ENCODE data around the gene BUB1. TPM values are rescaled to one million over a fixed set of nuclear protein-coding genes. Genes with fewer than 3 reads are reported as not detected.
"Not testable (repeated sequence)": the region's sequence is repeated elsewhere in the genome, so short reads cannot be mapped to it uniquely, and the experiment has no call there.

The BUB1 gene
- polyA plus RNA-seq, 1 donor: 8.7 TPM

DNA sequence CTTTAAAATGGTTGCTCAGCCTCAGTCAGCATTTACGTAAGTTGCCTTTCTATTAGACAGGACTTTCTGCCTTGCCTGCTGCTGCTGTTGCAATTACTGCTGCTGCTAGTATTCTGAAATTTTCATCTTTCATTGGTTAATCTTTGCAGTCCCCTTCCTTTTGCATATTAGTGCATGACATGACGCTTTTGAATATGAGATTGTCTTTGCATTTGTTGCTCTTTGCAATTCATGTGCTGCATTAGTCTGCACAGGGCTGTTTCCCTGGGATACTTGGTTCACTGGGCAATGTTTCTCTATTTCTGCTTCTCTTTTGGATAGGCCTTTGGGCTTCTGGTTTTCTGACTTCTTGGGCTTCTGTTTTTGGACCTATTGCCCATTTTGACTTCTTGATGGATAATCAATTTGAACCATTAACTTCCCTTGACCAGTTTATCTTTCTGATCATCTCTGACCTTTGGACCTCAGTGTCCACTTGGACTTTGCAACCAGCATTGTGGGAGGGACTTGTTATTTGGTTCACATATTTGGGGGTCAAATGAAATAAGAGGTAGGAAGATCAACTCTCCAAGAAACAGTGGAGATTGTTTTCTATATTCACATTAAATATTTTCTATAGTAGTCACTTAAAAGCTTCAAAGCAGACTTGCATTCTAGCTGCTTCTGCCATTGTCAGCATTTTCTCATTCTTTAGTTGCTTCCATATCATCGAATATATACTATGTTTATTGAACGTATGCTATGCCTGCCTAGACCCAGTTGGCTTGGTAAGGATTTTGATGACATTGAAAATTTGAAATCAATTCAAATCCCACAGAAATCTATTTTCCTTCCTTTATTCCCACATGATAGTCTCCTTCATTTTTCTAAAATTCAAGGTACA, 12.5 kb upstream of the BUB1 start:
- DNase-seq: no peak

DNA sequence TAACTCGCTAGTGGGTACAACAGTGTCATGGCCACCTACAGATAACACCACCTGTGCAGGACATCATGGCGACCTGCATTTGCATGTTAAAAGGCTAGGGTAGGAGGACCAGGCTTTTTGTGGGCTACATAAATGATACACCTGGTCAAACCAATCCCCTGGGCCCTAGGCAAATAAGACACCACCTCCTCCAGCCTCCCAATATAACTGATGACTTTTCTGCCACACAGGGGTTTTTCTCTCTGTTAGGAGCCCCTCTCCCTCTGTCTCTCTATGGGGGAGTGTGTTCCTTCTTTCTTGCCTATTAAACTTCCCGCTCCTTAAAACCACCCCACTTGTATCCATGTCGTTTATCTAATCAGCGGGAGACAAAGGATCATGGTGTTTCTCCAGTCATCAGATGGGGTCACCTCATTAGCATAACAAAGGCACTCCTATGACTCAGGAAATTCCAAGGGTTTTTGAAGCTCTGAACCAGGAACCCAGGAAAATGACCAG, 10.8 kb upstream of the BUB1 start:
- no peak for DNase-seq

DNA sequence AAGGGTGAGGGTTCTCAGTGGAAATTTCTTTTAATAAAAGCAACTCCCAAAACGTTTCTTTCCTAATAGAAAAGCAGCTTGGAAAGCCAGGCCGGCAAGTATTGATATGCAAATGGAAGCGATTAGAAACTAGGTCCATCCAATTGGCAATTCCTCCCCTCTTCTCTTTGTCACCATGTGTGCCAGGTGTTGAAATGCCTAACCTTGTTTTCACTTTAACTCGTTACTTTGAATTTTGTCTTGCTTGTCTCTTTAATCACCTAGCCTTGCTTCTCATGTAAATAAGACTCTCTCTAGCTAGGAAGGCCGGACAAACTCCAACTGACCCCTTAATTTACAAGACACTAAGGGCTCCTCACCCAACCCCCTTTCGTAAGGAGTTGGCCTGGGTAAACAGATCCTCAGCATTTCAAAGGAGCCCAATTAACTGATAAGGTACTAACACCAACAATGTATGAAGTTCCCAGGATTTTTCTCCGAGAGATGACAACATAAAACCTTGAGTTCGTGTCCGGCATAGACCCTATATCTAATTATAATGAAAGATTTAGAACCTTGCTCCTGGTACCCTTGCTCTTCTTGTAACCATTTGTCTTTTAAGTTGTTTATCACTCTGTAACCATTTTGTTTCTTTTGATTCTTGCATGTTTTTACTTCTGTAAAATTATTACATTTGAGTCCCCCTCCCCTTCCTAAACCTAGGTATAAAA, 10.1 kb upstream of the BUB1 start:
- DNase-seq: not testable (repeated sequence)

DNA sequence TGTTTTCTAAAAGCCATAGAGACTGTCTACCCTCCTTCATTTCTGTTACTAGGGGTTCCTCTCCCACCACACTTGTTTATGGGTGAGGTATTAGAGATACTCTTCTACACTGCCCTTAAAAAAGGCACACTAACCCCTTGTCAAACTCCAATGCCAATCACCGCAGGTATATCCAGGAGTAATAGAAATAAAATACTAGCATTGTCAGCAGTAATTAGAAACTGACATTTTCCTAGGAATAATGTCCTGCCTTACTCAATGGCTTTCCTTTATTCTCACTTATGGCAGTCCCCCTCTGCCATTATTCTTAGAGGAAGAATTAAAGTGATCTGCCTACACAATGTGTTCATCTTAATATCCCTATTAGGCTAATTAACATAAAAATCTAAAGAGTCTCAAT, 5.0 kb upstream of the BUB1 start:
- no peak for DNase-seq

DNA sequence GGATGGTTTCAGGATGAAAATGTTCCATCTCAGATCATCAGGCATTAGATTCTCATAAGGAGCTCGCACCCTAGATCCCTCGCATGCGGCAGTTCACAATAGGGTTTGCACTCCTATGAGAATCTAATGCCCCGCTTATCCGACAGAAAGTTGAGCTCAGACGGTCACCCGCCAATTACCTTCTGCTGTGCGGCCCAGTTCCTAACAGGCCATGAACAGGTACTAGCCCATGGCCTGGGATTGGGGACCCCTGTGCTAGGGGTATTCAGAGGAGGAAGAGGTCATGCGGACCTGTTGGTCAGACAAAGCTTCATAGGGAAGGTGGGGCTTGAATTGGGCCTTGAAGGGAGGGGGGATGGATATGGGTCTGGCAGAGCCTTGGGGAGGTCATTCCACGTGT, 4.4 kb upstream of the BUB1 start:
- no peak for DNase-seq

DNA sequence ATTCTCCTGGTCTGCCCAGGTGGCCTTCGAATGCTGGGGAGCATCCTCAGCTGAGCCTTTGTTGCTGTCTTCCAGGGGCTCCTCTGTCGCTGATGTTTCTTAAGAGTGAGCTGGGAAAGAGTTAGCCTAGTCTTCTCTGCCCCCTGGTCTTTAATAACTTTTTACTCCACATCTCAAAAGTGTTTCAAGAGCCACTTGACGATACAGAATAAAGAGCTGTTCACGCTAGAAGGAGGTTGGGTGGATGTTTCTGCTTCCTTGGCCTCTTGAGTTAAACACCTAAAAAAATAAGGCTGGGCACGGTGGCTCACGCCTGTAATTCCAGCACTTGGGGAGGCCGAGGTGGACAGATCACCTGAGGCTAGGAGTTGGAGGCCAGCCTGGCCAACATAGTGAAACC, 2.8 kb upstream of the BUB1 start:
- no peak for DNase-seq

DNA sequence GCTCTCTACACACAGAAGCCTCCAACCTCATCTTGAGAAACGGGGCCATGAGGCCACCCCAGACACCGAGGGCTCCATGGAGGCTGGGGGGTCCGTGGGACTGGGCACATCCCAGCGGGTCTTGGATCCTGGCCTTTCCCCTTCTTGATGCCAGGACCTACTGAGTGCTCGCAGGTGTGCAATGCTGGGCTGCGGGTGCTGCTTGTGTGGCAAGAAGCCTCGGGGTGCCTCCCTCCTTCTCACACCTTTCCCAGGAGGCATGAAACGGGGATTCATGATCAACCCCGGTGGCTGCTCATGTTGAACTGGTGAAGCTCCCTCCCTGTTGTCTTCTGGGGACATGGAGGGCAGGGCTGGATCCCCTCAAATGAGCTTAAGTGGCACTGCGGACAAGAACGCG, 2.0 kb upstream of the BUB1 start:
- no peak for DNase-seq

DNA sequence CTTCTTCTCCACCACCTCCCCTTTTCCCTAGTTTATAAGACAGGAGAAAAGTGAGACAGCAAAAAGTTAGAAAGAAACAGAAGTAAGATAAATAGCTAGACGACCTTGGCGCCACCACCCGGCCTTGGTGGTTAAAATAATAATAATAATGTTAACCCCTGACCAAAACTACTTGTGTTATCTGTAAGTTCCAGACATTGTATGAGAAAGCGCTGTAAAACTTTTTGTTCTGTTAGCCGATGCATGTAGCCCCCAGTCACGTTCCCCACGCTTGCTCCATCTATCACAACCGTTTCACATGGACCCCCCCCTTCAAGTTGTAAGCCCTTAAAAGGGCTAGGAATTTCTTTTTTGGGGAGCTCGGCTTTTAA, 1.5 kb upstream of the BUB1 start:
- DNase-seq: no peak

DNA sequence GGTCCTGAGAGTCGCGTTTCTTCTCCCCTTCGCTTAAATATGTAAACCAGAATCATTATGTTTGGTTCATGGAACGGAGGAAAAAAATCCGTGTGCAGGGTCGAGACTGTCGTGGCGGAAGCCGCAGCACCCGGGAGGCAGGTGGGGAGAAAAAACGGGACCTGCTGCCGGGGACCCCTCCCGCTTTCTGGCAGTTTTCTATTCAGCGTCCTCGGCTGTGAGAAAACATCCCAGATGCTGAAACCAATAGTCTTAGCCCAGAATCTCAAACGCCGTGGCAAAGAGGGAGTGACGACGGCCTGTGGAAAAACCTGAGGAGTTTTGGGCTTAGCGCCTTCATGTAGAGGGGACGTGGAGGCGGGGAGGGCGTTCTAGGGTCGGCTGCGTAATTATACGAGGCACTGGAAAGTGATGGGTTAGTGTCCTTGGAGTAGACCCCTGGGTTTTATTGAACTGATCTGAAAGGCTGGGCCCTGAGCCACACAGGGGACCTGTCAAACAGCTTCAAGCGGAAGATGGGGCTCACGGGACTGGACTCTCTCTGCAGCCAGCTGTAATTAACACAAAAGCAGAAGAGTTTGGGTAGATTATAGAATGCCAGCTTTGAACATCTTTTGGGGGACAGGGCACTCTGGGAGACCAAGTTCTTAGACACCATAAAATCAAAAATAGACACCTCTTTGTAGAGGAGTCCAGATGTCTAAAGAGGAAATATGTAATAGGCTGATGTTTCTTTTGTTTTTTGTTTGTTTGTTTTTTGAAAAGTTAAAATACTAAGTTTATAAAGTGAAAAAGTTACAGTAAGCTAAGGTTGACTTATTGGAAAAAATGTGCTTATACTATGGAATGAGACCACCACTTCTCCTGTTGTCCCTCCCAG, 834 bp upstream of the BUB1 start:
- peak; percentile 54 for DNase-seq

DNA sequence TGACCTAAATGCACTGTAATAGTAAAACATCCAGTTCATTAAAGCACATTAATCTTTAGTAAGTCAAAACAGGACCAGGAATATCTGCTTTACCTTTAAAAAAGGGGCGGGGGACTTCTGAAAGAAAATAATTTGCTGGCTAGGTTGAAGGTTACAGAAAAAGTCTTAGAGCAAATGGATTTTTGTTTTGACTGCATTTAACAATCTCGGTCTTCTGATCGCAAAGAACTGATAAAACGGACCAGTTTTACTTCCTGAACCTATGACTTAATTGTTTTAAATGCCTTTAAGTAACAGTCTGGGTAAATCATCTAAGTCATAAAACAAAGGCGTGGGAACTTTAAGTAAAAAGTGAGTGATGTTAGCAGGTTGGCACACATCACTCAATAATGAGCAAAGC, 783 bp downstream of the BUB1 start:
- no peak for DNase-seq

DNA sequence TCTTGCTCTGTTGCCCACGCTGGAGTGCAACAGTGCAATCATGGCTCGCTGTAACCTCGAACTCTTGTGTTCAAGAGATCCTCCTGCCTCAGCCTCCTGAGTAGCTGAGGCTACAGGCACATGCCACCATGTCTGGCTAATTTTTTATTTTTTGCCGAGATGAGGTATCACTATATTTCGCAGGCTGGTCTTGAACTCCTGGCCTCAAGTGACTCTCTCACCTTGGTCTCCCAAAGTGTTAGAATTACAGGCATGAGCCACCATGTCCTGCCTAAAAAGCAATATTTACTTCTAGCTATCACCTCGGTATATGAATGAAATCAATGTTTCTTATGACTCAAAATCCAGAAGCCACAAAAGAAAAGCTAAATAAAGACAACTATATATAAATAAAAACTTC, 2.2 kb downstream of the BUB1 start:
- no peak for DNase-seq

DNA sequence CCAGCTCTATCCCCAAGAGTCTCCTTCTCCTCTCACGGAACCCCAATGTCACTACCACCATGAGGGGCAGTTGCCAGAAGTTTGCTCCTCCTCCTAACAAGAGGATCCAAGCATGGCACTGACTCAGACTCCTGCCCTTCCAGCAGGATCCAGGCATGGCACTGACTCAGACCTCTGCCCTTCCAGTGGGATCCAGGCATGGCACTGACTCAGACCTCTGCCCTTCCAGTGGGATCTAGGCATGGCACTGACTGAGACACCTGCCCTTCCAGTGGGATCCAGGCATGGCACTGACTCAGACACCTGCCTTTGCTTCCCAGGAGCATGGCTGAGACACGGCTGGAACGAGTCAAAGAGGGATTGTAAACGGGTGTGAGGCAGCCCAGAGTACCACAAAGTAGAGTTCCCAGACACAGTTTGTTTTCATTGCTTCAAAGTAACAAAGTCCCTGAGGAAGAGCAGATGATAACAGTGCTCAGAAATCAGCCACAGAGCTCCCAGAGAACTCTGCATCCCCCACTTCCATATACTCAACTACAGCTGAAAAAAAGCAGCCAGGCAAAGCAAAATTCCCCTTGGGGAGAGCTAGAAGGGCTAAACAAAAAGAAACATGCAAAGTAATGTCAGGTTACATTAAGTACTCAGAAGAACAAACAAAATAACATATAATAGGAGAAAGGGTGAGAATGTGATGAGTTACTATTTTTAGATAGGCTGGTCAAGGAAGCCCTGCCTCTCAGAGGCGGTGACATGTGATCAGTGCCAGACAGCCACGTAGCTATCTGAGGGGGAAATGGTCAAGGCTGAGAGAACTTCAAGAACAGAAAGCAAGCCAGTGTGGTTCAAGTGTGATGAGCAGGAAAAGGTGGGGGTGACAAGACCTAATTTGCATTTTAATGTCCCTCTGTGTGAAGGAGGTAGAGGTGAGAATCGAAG, 3.0 kb downstream of the BUB1 start:
- no peak for DNase-seq

DNA sequence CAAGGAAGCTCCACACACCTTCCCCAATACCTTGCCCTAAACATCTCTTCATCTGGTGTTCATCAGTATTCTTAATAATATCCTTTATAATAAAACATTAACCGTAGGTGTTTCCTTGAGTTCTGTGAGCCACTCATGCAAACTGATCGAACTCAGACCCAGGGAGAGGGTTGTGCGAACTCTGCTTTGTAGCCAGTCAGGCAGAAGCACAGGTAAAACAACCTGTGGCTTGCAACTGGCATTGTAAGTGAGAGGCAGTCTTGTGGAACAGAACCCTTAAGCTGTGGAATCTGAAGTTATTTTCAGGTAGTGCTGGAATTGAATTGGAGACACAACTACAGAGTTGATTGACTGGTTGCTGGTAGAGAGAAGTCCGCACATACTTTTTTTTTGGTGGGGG, 4.7 kb downstream of the BUB1 start:
- DNase-seq: no peak

DNA sequence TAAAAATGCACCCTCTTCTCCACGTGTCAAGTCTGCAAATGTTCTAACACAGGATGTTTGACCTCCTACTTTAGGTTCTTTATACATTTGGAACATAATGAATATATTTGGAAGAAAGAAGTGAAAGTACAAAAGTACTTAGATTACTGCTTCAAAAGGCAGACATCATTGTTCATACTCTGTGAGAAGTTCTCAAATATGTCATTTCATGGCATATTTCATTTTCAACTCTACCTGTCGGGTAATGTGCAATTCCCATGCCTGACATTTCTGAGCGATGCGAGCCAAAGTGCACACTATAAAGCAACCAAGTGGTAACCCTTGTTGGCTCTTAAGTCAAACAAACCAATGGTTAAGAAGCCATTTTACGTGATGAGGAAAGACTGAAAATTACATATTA, 7.0 kb downstream of the BUB1 start:
- no peak for DNase-seq

DNA sequence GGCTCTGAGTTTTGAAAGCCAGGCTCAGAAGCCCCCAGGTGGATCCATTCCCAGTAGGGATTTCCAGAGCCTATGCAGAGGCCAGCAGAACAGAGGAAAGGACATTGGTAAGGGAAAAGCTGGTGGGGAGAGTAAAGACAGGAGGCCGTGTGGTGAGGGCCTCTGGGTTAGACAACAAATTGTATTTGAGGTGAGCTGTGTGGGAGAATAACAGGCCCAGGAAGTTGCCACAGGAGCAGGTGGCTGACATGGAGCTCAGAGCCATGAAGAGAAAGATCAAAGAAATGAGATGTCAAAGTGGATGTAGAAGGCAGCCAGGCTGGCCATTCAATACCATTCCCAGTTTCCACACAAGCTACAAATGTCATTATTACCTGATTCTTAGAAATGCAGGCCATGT, 8.8 kb downstream of the BUB1 start:
- no peak for DNase-seq

DNA sequence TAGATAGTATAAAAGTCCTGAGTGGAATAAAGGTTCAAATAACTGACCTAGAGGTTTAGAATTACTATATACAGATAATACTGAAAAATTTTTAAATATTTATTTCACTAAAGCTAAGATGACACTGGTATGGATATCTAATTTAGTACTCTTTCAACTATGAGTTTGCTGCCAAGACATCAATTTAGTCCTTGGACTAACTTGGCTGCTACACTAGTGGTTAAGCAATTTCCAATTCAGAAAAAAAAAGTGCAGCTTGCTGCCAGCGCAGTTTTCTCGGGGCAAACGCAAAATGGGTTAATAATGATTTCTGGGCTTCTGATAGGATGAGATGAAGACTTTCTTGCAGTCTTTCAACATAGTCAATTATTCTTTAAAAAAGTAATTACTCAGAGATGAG, 10.8 kb downstream of the BUB1 start:
- DNase-seq: no peak

DNA sequence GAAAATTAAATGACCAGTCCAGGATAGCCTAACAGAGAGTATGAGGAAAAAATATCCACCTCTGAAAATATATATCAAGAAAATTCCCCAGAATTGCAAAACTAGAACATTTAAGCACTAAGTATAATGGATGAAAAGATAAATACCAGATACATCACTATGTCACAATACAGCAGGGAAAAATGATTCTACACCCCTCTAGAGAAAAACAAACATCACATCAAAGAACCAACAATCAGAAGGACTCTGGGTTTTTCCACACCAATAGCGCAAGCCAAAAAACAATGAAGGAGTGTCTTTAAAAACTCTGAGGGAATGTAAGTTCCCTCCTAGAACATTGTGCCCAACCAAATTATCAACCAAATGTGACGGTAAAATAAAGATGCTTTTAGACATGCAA, 13.7 kb downstream of the BUB1 start:
- DNase-seq: no peak

DNA sequence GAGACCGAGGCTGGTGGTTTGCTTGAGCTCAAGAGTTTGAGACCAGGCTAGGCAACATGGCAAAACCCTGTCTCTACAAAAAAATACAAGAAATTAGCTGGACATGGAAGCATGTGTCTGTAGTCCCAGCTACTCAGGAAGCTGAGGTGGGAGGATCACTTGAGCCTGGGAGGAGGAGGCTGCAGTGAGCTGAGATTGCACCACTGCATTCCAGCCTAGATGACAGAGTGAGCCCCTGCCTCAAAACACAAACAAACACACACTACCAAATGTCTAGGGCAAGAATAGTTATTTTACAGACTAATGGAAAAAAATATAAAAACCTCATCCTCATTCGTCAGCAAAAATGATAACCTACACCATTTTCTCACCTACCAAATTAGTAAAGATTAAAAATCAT, 15.3 kb downstream of the BUB1 start:
- no peak for DNase-seq

DNA sequence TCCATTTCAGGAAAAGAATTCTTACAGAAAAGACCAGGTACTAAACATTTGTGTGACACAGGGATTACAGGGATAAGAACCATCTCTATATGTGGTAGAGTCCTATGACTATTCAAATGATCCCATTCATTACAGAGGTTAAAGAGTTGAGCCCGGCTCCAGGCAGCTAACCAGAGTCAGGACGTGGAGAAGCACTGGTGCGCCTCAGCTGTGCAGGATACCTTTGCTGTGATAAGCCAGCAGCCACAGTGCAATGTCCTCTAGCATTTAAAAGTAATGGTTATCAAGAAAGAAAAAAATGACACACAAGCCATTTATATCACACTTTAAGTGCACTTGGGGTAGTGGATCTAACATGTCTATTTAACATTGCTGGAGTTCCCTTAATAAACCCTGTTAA, 17.3 kb downstream of the BUB1 start:
- DNase-seq: no peak

DNA sequence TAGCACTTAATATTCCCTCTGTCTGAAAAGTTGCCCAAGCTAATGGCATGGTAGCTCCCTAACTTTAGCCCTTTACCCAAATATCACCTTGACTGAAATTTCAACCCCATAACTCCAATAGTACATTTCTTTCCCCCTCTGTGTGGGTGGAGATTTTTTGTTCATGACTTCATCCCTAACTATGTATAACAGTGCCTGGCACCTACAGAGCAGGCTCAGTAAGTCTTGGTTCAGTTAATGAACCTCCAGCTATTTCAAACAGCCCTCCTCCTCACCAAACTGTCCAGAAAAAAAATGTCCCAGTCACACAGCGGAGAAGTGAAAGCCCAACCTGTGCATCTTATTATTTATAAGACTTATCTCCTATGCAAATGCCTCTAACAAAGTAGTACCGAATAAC, 18.6 kb downstream of the BUB1 start:
- no peak for DNase-seq

DNA sequence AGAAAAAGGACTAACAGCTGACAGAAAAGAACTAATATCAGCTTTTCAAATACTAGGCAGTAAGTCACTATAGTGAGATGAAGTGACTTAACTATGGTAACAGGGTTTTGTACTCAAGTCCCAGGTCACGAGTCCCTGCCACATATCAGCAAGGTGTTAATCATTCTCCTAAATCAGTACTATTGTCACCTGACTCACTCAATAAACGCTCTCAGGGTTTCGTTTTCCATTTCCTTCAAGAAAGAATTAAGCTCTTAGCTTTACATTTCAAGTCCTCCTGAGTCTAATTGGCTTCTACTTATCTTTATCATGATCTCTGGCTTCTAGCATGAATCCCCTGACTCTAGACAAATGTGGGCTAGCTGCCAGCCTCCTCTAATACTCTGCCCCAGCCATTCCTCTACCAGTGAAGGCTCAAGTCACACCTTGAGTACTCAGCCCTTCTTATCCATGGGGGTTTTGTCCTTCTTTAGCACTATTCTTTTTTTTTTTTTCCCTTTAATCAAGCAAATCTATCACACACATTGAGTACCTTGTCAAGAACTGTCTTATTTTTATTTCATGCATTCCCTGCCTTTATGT, 20.0 kb downstream of the BUB1 start:
- DNase-seq: no peak

DNA sequence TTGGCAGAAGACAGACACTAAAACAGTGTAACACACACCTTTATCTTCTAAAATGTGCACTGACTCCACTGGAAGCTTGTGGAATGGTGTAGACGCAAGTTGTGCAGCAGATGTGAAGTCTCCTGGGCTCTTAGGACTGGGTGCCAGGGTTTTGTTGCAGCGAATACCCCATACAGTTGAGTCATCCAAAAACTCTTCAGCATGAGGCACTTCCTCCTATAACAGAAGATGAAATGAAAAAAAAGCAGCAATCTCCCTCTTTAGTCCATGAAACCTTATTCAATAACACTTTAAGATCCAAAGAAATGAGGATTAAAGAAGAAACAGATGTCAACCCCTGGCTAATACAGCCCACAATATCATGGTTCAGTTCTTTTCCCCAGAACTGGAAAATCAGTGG, 22.2 kb downstream of the BUB1 start:
- DNase-seq: no peak

Measured in hindlimb muscle (tissue), 1 donor.